Tibial nerve (tissue), 4 donors: ENCODE results near the gene HOXC4. TPM values are rescaled to one million over a fixed set of nuclear protein-coding genes. Genes with fewer than 3 reads are reported as not detected.

Experiments used
- DNase-seq, 2 donors: peaks; one replicate each; pipeline ENCODE4 v3.0.0-alpha.2; 2019; ENCODE audit warnings: low spot score in 2 of 2
- H3K27ac ChIP-seq, 4 donors: fragments of 200-600 bp; sonication (generic) in 3 of 4; one replicate each; pipeline ENCODE4 v1.5.1; 2017 to 2019; ENCODE audit warnings: mild to moderate bottlenecking in 1 of 4
- H3K27me3 ChIP-seq, 2 donors: fragments of 200-600 bp; sonication (generic) in 1 of 2; one replicate each; pipeline versions ENCODE4 v1.5.1 to v1.6.0; 2017 to 2019
- H3K36me3 ChIP-seq, 3 donors: fragments of 200-600 bp; sonication (generic); one replicate each; pipeline ENCODE4 v1.5.1; 2018 to 2019
- H3K4me1 ChIP-seq, 4 donors: fragments of 200-600 bp; sonication (generic) in 3 of 4; one replicate each; pipeline ENCODE4 v1.5.1; 2017 to 2019
- H3K4me3 ChIP-seq, 4 donors: fragments of 200-600 bp; sonication (generic) in 3 of 4; one replicate each; pipeline ENCODE4 v1.5.1; 2017 to 2019; ENCODE audit warnings: mild to moderate bottlenecking in 1 of 4, moderate library complexity in 1 of 4
- H3K9me3 ChIP-seq, 4 donors: fragments of 200-600 bp; sonication (generic) in 3 of 4; one replicate each; pipeline ENCODE4 v1.5.1; 2017 to 2019
- EP300 ChIP-seq, 2 donors: sonication (generic); formaldehyde crosslinking; IDR thresholded peaks; one replicate each; pipeline ENCODE4 v1.6.1; 2017; ENCODE audit warnings: antibody characterized with exemption in 2 of 2, mild to moderate bottlenecking in 1 of 2
- POLR2A ChIP-seq, 2 donors: fragments of 450-650 bp; IDR thresholded peaks; one replicate each; pipeline ENCODE4 v1.6.1; 2017; ENCODE audit warnings: antibody characterized with exemption in 2 of 2, mild to moderate bottlenecking in 2 of 2, moderate library complexity in 2 of 2
- WGBS, 2 donors: methylation state at CpG; one replicate each; pipeline ENCODE4 v1.1.5; 2018; 5-methylcytosine and 5-hydroxymethylcytosine counted together
- total RNA-seq, 4 donors: library from RNA; depleted of rRNA; stranded (reverse); fragments of >200 nt; gene quantifications; one replicate each; pipeline ENCODE4 v1.1.0, GENCODE V29; 2016
- TF ChIP-seq, protein P1 (sequence below), 5 experiments: fragments of 200-600 bp in 3 of 5; fragments of 450-650 bp in 2 of 5; sonication (generic) in 3 of 5; IDR thresholded peaks; one replicate each; pipeline ENCODE4 v1.5.1; 2016 to 2019; ENCODE audit warnings: antibody characterized with exemption in 5 of 5, mild to moderate bottlenecking in 3 of 5, moderate library complexity in 2 of 5

Gene HOXC4
- total RNA-seq, 4 donors from 2014 or later, result 2.7 to 8.1 (median 4.1) TPM

GRCh38 chr12:54012631-54013409 lies 40.8 kb upstream of the HOXC4 start:
- TF ChIP-seq EP300 (IDR thresholded peaks at IDR 0.05) (no peak), POLR2A (IDR thresholded peaks at IDR 0.05) (no peak)
- TF ChIP-seq, protein P1, sequence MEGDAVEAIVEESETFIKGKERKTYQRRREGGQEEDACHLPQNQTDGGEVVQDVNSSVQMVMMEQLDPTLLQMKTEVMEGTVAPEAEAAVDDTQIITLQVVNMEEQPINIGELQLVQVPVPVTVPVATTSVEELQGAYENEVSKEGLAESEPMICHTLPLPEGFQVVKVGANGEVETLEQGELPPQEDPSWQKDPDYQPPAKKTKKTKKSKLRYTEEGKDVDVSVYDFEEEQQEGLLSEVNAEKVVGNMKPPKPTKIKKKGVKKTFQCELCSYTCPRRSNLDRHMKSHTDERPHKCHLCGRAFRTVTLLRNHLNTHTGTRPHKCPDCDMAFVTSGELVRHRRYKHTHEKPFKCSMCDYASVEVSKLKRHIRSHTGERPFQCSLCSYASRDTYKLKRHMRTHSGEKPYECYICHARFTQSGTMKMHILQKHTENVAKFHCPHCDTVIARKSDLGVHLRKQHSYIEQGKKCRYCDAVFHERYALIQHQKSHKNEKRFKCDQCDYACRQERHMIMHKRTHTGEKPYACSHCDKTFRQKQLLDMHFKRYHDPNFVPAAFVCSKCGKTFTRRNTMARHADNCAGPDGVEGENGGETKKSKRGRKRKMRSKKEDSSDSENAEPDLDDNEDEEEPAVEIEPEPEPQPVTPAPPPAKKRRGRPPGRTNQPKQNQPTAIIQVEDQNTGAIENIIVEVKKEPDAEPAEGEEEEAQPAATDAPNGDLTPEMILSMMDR (IDR thresholded peaks at IDR 0.05), result no peak
- no peak for DNase-seq
- no peak overlapping the region for H3K4me3 ChIP-seq
- peak overlapping the region; percentile 23 to 99 (median 92) for H3K27ac ChIP-seq
- H3K4me1 ChIP-seq, result peaks cover 0 to 81% (median 16%) of the 10 kb centered on the region in 4 donors
- H3K27me3 ChIP-seq, result peaks cover 0 to 61% of the 10 kb centered on the region in 2 donors
- no peaks in the 10 kb centered on the region for H3K9me3 ChIP-seq
- WGBS, 2 donors, result 37 to 56% methylated on average over 6 of the region's 6 CpGs
- H3K36me3 ChIP-seq, result no peaks in the 10 kb centered on the region

DNA sequence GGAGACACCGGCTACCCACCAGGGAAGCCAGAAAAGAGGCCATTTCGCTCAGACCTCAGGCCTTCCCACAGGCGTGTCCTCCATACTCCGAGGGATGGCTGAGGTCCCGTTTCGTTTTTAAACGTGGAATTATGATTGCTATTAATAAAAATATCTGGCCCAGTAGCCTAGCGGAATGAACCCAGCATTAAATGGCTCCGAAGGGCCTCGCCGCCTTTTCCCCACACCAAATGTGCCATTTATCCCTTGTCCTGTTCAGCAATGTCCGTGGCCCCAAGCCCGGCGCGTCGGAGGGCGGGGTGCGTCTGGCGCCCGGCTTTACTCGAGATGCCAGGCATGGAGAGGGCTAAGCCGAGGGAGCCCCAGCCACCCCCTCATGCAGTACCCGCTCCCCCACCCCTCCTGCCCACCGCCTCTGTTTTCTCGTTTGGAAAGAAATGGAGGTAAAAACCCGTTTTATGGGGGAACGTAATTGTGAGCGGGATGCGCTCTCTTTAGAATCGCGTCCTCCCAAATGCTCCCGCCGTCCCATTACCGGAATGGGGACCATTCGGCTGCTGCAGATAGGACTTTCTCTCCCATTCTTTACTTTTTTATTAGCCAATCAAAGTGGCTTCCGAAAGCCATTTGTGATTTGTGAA lies 39.1 kb upstream of the HOXC4 start:
- 18 to 44% methylated on average over 30 to 36 of the region's 36 CpGs for WGBS, 2 donors
- peaks cover 0 to 79% (median 12%) of the 10 kb centered on the region in 4 donors for H3K4me1 ChIP-seq
- H3K9me3 ChIP-seq, result no peaks in the 10 kb centered on the region
- TF ChIP-seq EP300 (IDR thresholded peaks at IDR 0.05) (no peak), POLR2A (IDR thresholded peaks at IDR 0.05) (no peak)
- TF ChIP-seq, protein P1 (IDR thresholded peaks at IDR 0.05), result no peak
- H3K27me3 ChIP-seq, result peaks cover 0 to 55% of the 10 kb centered on the region in 2 donors
- no peak for DNase-seq
- peak overlapping the region; percentile 8 to 38 (median 18) for H3K4me3 ChIP-seq
- H3K27ac ChIP-seq, result peak overlapping the region; percentile 78 to 99 (median 92)
- no peaks in the 10 kb centered on the region for H3K36me3 ChIP-seq

- WGBS, 2 donors, result 52 to 66% methylated on average over 23 of the region's 23 CpGs
- no peaks in the 10 kb centered on the region for H3K9me3 ChIP-seq
- DNase-seq, result no peak
- H3K4me3 ChIP-seq, result peak overlapping the region in 3 of 4 donors; percentile 8 to 38 (median 16)
- H3K4me1 ChIP-seq, result peaks cover 0 to 78% (median 11%) of the 10 kb centered on the region in 4 donors
- H3K36me3 ChIP-seq, result no peaks in the 10 kb centered on the region
- H3K27me3 ChIP-seq, result peaks cover 0 to 49% of the 10 kb centered on the region in 2 donors
- TF ChIP-seq EP300 (IDR thresholded peaks at IDR 0.05) (no peak), POLR2A (IDR thresholded peaks at IDR 0.05) (no peak)
- TF ChIP-seq, protein P1 (IDR thresholded peaks at IDR 0.05), result no peak
- peak overlapping the region in 3 of 4 donors; percentile 87 to 99 (median 96) for H3K27ac ChIP-seq
Measured at GRCh38 chr12:54015018-54015931, 38.4 kb upstream of the HOXC4 start.

DNA sequence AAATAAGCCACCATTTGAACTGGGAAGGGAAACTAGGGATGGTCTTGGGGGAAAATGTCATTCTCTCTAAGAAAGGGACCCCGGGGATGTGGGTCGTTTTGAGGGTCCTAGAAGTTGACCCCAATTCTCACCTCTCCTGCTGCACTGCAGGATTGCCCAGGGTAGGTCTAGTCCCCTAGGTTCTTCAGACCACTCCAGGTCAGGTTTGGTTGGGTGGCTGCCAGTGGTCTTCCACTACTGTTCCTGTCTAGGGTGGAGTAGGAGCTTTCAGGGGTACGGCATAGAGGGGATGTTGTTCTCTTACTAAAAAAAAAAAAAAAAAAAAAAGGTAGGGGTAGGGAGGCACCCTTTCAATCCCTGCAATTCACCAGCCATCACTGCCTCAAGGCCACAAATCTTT lies 37.6 kb upstream of the HOXC4 start:
- Histone ChIP-seq H3K9me3 (no peaks in the 10 kb centered on the region), H3K4me3 (peak overlapping the region; percentile 53 to 74 (median 62)), H3K27ac (peak overlapping the region; percentile 87 to 99 (median 96)), H3K36me3 (no peaks in the 10 kb centered on the region), H3K4me1 (peaks cover 0 to 79% (median 15%) of the 10 kb centered on the region in 4 donors), H3K27me3 (peaks cover 0 to 52% of the 10 kb centered on the region in 2 donors)
- no peak for DNase-seq
- WGBS, 2 donors, result 9 to 14% methylated on average over 3 of the region's 3 CpGs
- TF ChIP-seq POLR2A (IDR thresholded peaks at IDR 0.05) (no peak), EP300 (IDR thresholded peaks at IDR 0.05) (no peak)
- TF ChIP-seq, protein P1 (IDR thresholded peaks at IDR 0.05), result no peak
